ENCODE measurements around the gene KLRF2. TPM values are rescaled to one million over a fixed set of nuclear protein-coding genes. Genes with fewer than 3 reads are reported as not detected.

Gene KLRF2
- total RNA-seq, 1 donor from 2014 or later, result not detected

GRCh38 chr12:9856894-9857293 lies 24.4 kb upstream of the KLRF2 start:
- peak overlapping the region; percentile 56 for H2AFZ ChIP-seq (replicated peaks)

GRCh38 chr12:9858135-9858534 lies 23.2 kb upstream of the KLRF2 start:
- Histone ChIP-seq H3K9ac (no peak overlapping the region), H3K79me2 (ENCODE audit: low read depth) (no peaks in the 10 kb centered on the region), H3K36me3 (no peaks in the 10 kb centered on the region), H3K4me1 (no peaks in the 10 kb centered on the region), H3K4me2 (no peak overlapping the region), H4K20me1 (ENCODE audit: low read depth) (no peaks in the 10 kb centered on the region), H3K27ac (no peak overlapping the region), H3K4me3 (no peak overlapping the region), H2AFZ (replicated peaks) (no peak overlapping the region), H3K27me3 (no peaks in the 10 kb centered on the region), H3K9me3 (ENCODE audit: low read depth) (no peaks in the 10 kb centered on the region), H3F3A (ENCODE audit: low read depth) (no peaks in the 10 kb centered on the region)
- TF ChIP-seq CTCF (IDR thresholded peaks at IDR 0.05), result no peak
- no peak for TF ChIP-seq EZH2 (IDR thresholded peaks at IDR 0.05)
- no peak for TF ChIP-seq EZH2phosphoT487 (IDR thresholded peaks at IDR 0.05)
- H3K27me3 Mint-ChIP-seq (ENCODE audit: insufficient read depth, low read depth), result no peaks in the 10 kb centered on the region
- H3K9me3 Mint-ChIP-seq, result no peaks in the 10 kb centered on the region
- no peak overlapping the region for H3K4me3 Mint-ChIP-seq
- DNase-seq (ENCODE audit: low spot score), result no peak
- H3K36me3 Mint-ChIP-seq, result no peaks in the 10 kb centered on the region
- no peak overlapping the region for H3K27ac Mint-ChIP-seq
- no peaks in the 10 kb centered on the region for H3K4me1 Mint-ChIP-seq

More at GRCh38 chr12:9856894-9857293, 24.4 kb upstream of the KLRF2 start:
- Histone ChIP-seq H3K4me3 (no peak overlapping the region), H3K9ac (no peak overlapping the region), H3K79me2 (ENCODE audit: low read depth) (no peaks in the 10 kb centered on the region), H3F3A (ENCODE audit: low read depth) (no peaks in the 10 kb centered on the region), H3K4me1 (no peaks in the 10 kb centered on the region), H3K27me3 (no peaks in the 10 kb centered on the region), H3K4me2 (no peak overlapping the region), H3K9me3 (ENCODE audit: low read depth) (no peaks in the 10 kb centered on the region), H3K27ac (no peak overlapping the region), H3K36me3 (no peaks in the 10 kb centered on the region), H4K20me1 (ENCODE audit: low read depth) (no peaks in the 10 kb centered on the region)
- H3K27me3 Mint-ChIP-seq (ENCODE audit: insufficient read depth, low read depth), result no peaks in the 10 kb centered on the region
- H3K36me3 Mint-ChIP-seq, result no peaks in the 10 kb centered on the region
- no peak overlapping the region for H3K27ac Mint-ChIP-seq
- H3K4me1 Mint-ChIP-seq, result no peaks in the 10 kb centered on the region
- H3K4me3 Mint-ChIP-seq, result no peak overlapping the region
- no peak for DNase-seq (ENCODE audit: low spot score)
- H3K9me3 Mint-ChIP-seq, result no peaks in the 10 kb centered on the region
- TF ChIP-seq EZH2phosphoT487 (IDR thresholded peaks at IDR 0.05) (no peak), CTCF (IDR thresholded peaks at IDR 0.05) (no peak), EZH2 (IDR thresholded peaks at IDR 0.05) (no peak)

GRCh38 chr12:9864913-9865675 lies 16.2 kb upstream of the KLRF2 start:
- Histone ChIP-seq H4K20me1 (ENCODE audit: low read depth) (no peaks in the 10 kb centered on the region), H2AFZ (replicated peaks) (no peak overlapping the region), H3K79me2 (ENCODE audit: low read depth) (no peaks in the 10 kb centered on the region), H3K9ac (no peak overlapping the region), H3K4me2 (no peak overlapping the region), H3K27me3 (no peaks in the 10 kb centered on the region), H3K27ac (no peak overlapping the region), H3K9me3 (ENCODE audit: low read depth) (no peaks in the 10 kb centered on the region), H3F3A (ENCODE audit: low read depth) (no peaks in the 10 kb centered on the region), H3K4me1 (peaks cover 16% of the 10 kb centered on the region), H3K36me3 (no peaks in the 10 kb centered on the region), H3K4me3 (no peak overlapping the region)
- Mint-ChIP-seq H3K4me3 (no peak overlapping the region), H3K4me1 (peaks cover 9% of the 10 kb centered on the region), H3K9me3 (no peaks in the 10 kb centered on the region), H3K27me3 (ENCODE audit: insufficient read depth, low read depth) (no peaks in the 10 kb centered on the region), H3K27ac (no peak overlapping the region), H3K36me3 (no peaks in the 10 kb centered on the region)
- no peak for DNase-seq (ENCODE audit: low spot score)
- TF ChIP-seq EZH2 (IDR thresholded peaks at IDR 0.05), result no peak
- no peak for TF ChIP-seq EZH2phosphoT487 (IDR thresholded peaks at IDR 0.05)

GRCh38 chr12:9866860-9867269 lies 14.4 kb upstream of the KLRF2 start:
- no peak overlapping the region for H3K27ac ChIP-seq
- H3K4me3 Mint-ChIP-seq, result no peak overlapping the region
- no peaks in the 10 kb centered on the region for H3K36me3 ChIP-seq
- H3K4me1 Mint-ChIP-seq, result peaks cover 10% of the 10 kb centered on the region
- no peak overlapping the region for H3K4me3 ChIP-seq
- no peak overlapping the region for H3K9ac ChIP-seq
- no peaks in the 10 kb centered on the region for H3K9me3 Mint-ChIP-seq
- no peaks in the 10 kb centered on the region for H3K27me3 ChIP-seq
- H3K79me2 ChIP-seq (ENCODE audit: low read depth), result no peaks in the 10 kb centered on the region
- no peak overlapping the region for H2AFZ ChIP-seq (replicated peaks)
- peaks cover under 1% of the 10 kb centered on the region for H3F3A ChIP-seq (ENCODE audit: low read depth)
- H3K4me2 ChIP-seq, result no peak overlapping the region
- H3K9me3 ChIP-seq (ENCODE audit: low read depth), result no peaks in the 10 kb centered on the region
- H4K20me1 ChIP-seq (ENCODE audit: low read depth), result no peaks in the 10 kb centered on the region
- H3K27me3 Mint-ChIP-seq (ENCODE audit: insufficient read depth, low read depth), result no peaks in the 10 kb centered on the region
- TF ChIP-seq EZH2 (IDR thresholded peaks at IDR 0.05) (no peak), EZH2phosphoT487 (IDR thresholded peaks at IDR 0.05) (no peak), CTCF (IDR thresholded peaks at IDR 0.05) (no peak)
- H3K36me3 Mint-ChIP-seq, result no peaks in the 10 kb centered on the region
- no peak for DNase-seq (ENCODE audit: low spot score)
- peaks cover 22% of the 10 kb centered on the region for H3K4me1 ChIP-seq
- H3K27ac Mint-ChIP-seq, result no peak overlapping the region
